HepG2 (cell line): ENCODE results near the gene KIRREL3. TPM values are rescaled to one million over a fixed set of nuclear protein-coding genes. Genes with fewer than 3 reads are reported as not detected.

Experiments used
- ATAC-seq: fragments of 200-7000 bp; cut with Tn5 transposase; 3 replicates; pipeline ENCODE4 v1.9.1; 2020; ENCODE audit warnings: mild to moderate bottlenecking, moderate library complexity
- BruUV-seq: library from RNA; stranded (reverse); fragments of 400-500 nt; replicated peaks from 2 replicates; lab custom pipeline; 2021; lab: Mats Ljungman, UMichigan
- CTCF ChIA-PET: fragments of 300-600 bp; formaldehyde crosslinking; extraction: SDS; loops from one replicate; lab custom pipeline; 2021; ENCODE audit warnings: low total read pairs, inconsistent platforms, low intra/inter-chr PET ratio; lab: Yijun Ruan, JAX
- POLR2A ChIA-PET: fragments of 350-600 bp; sonication (Branson Sonifier 250); formaldehyde crosslinking; loops from one replicate; lab custom pipeline; 2020; ENCODE audit warnings: antibody characterized with exemption, inconsistent platforms; lab: Yijun Ruan, JAX
- DNase-seq: peaks from one replicate; pipeline ENCODE4 v3.0.0-alpha.2; 2015; ENCODE audit warnings: low spot score
- FAIRE-seq: peaks from 3 replicates; lab custom pipeline; 2011; peaks lifted over from hg19 to GRCh38; lab: Jason Lieb, UNC
- H2AFZ ChIP-seq: one replicate; pipeline ENCODE4 v1.6.1; 2011; ENCODE audit warnings: low read length, inconsistent platforms
- H3K27ac ChIP-seq: fragments of 300-600 bp; 3 replicates; pipeline ENCODE4 v1.8.0; 2011; ENCODE audit warnings: mixed run types, mild to moderate bottlenecking, mixed read lengths, low read length, inconsistent platforms; ENCODE audit not compliant: insufficient read depth; ENCODE audit errors: extremely low read length
- H3K27me3 ChIP-seq, 2 experiments: fragments of 200-600 bp in 1 of 2; 2 replicates in 1 of 2; 3 replicates in 1 of 2; pipeline versions ENCODE4 v1.6.0 to v1.8.0; 2011; ENCODE audit warnings: low read length in 2 of 2, mild to moderate bottlenecking in 2 of 2, moderate library complexity in 2 of 2, inconsistent platforms in 1 of 2; ENCODE audit not compliant: insufficient read depth in 2 of 2, control insufficient read depth in 1 of 2
- H3K36me3 ChIP-seq, 2 experiments: fragments of 200-600 bp in 1 of 2; replicated peaks in 1 of 2; 2 replicates in 1 of 2; 3 replicates in 1 of 2; pipeline versions ENCODE4 v1.5.1 to v1.8.0; 2011; ENCODE audit warnings: low read length in 2 of 2, inconsistent platforms in 1 of 2; ENCODE audit not compliant: insufficient read depth in 2 of 2, control insufficient read depth in 1 of 2
- H3K4me1 ChIP-seq: 2 replicates; pipeline ENCODE4 v1.5.1; 2012; ENCODE audit warnings: low read length, inconsistent platforms; ENCODE audit not compliant: insufficient read depth
- H3K4me2 ChIP-seq: 2 replicates; pipeline ENCODE4 v1.6.0; 2011; ENCODE audit warnings: low read depth, low read length, inconsistent platforms
- H3K4me3 ChIP-seq, 3 experiments: fragments of 200-600 bp in 1 of 3; sonication (generic), shearing (Covaris generic) in 1 of 3; replicated peaks in 1 of 3; 2 replicates each; pipeline ENCODE4 v1.5.1; 2011 to 2016; ENCODE audit warnings: low read length in 3 of 3, inconsistent platforms in 2 of 3, low read depth in 2 of 3, mild to moderate bottlenecking in 2 of 3, control low read depth in 1 of 3, mixed read lengths in 1 of 3; ENCODE audit not compliant: insufficient read depth in 1 of 3
- H3K79me2 ChIP-seq: one replicate; pipeline ENCODE4 v1.6.1; 2011; ENCODE audit warnings: low read length, inconsistent platforms; ENCODE audit not compliant: insufficient read depth
- H3K9ac ChIP-seq: 2 replicates; pipeline ENCODE4 v1.6.0; 2011; ENCODE audit warnings: mild to moderate bottlenecking, low read depth, low read length, inconsistent platforms; ENCODE audit not compliant: insufficient read depth
- H3K9me3 ChIP-seq: 2 replicates; pipeline ENCODE4 v1.5.1; 2012; ENCODE audit warnings: mild to moderate bottlenecking, low read length
- H4K20me1 ChIP-seq: 2 replicates; pipeline ENCODE4 v1.6.0; 2011; ENCODE audit warnings: inconsistent platforms, mild to moderate bottlenecking, low read length, moderate library complexity; ENCODE audit not compliant: insufficient read depth
- EP300 ChIP-seq, 3 experiments: sonication (generic) in 1 of 3; formaldehyde crosslinking in 1 of 3; IDR thresholded peaks; 2 replicates each; pipeline versions ENCODE4 v1.5.1 to v1.6.1; 2011 to 2020; ENCODE audit warnings: low read depth in 2 of 3, low read length in 2 of 3, borderline replicate concordance in 1 of 3, improper control_type of control experiment in 1 of 3, mild to moderate bottlenecking in 1 of 3, missing genetic modification reagents in 1 of 3, moderate library complexity in 1 of 3
- EZH2 ChIP-seq: conservative IDR thresholded peaks from 2 replicates; pipeline ENCODE4 v1.6.1; 2012; ENCODE audit warnings: mild to moderate bottlenecking, low read depth, low read length, moderate library complexity
- IRF2 ChIP-seq: IDR thresholded peaks from 2 replicates; pipeline ENCODE4 v1.6.1; 2018; ENCODE audit warnings: missing genetic modification reagents, missing compliant biosample characterization
- POGK ChIP-seq: sonication (generic); formaldehyde crosslinking; conservative IDR thresholded peaks from 2 replicates; pipeline ENCODE4 v1.8.0; 2022; ENCODE audit warnings: mild to moderate bottlenecking, moderate library complexity, missing genetic modification reagents
- SIN3B ChIP-seq: fragments of 150-350 bp; IDR thresholded peaks from 2 replicates; pipeline ENCODE4 v1.6.1; 2014; ENCODE audit warnings: low read length
- ZBTB21 ChIP-seq: sonication (generic); formaldehyde crosslinking; IDR thresholded peaks from 2 replicates; pipeline ENCODE4 v1.4.0; 2020; ENCODE audit warnings: missing genetic modification reagents
- ZNF142 ChIP-seq: sonication (generic); formaldehyde crosslinking; IDR thresholded peaks from 2 replicates; pipeline ENCODE4 v1.4.0; 2020; ENCODE audit warnings: missing genetic modification reagents
- ZNF670 ChIP-seq: sonication (generic); formaldehyde crosslinking; IDR thresholded peaks from 2 replicates; pipeline ENCODE4 v1.8.0; 2022; ENCODE audit warnings: mild to moderate bottlenecking, missing genetic modification reagents, borderline replicate concordance
- WGBS: methylation state at CpG from one replicate; pipeline ENCODE4 v1.1.6; 2017; ENCODE audit warnings: low lambda C conversion rate; 5-methylcytosine and 5-hydroxymethylcytosine counted together
- in situ Hi-C: cut with HindIII; loops from 2 replicates; pipeline ENCODE4 v1.10.0; 2017; ENCODE audit warnings: low pct_unique_long_range_greater_than_20kb; ENCODE audit not compliant: extremely low pct_ligation_motif_present
- intact Hi-C: fragments of 100-400 bp; cut with micrococcal nuclease; formaldehyde crosslinking; loops from one replicate; pipeline ENCODE4 v1.10.0; 2022; ENCODE audit not compliant: unreplicated experiment
- polyA plus RNA-seq, 8 experiments: library from polyadenylated mRNA; depleted of rRNA in 3 of 8; stranded (reverse) in 7 of 8; unstranded in 1 of 8; fragments of >200 nt; fragmentation: Illumina TruSeq in 4 of 8; extraction: Trizol in 4 of 8; gene quantifications; 2 replicates each; pipeline versions ENCODE4 v1.2.1 to v1.2.3, GENCODE V29; 2011 to 2016; ENCODE audit warnings: low read depth in 4 of 8, missing spikeins in 1 of 8, mixed read lengths in 1 of 8; ENCODE audit not compliant: insufficient read depth in 1 of 8
- total RNA-seq, 5 experiments: library from RNA; depleted of rRNA; stranded (reverse); fragments of >200 nt; fragmentation: Illumina TruSeq; extraction: Trizol; gene quantifications; 2 replicates each; pipeline ENCODE4 v1.2.3, GENCODE V29; 2016; ENCODE audit warnings: low read depth in 1 of 5

Gene KIRREL3
- total and polyA plus RNA-seq, 2 of the 13 experiments (the other 11 are each of a cell fraction or from before 2014, with no cell fraction given): not detected

- no peak for TF ChIP-seq SIN3B
Measured at GRCh38 chr11:126460417-126461095, 540.0 kb downstream of the KIRREL3 start (continued).

- H3K4me2 ChIP-seq: no peak overlapping the region
Measured at GRCh38 chr11:126459691-126460281, 540.8 kb downstream of the KIRREL3 start.

More at GRCh38 chr11:126459691-126460281, 540.8 kb downstream of the KIRREL3 start:
- ChIA-PET POLR2A (interaction anchor here (0.7 kb wide), 1 partner anchor 1035 kb away, joined by 3 read pairs; no protein-coding TSS in a partner anchor), CTCF (no interaction called here)
- H3K9ac ChIP-seq: no peak overlapping the region
- peaks cover 13 to 74% of the 10 kb centered on the region in 2 experiments; a peak in 4 of 5 replicates for H3K27me3 ChIP-seq
- no peak for DNase-seq
- no peaks in the 10 kb centered on the region for H3K4me1 ChIP-seq
- no peak overlapping the region for H2AFZ ChIP-seq
- no peak overlapping the region for H3K4me3 ChIP-seq
- no peaks in the 10 kb centered on the region for H3K79me2 ChIP-seq
- no peak for ATAC-seq
- in situ Hi-C loops: no loop called here
- no peak overlapping the region for H3K27ac ChIP-seq
- 25% methylated on average over 10 of the region's 10 CpGs for WGBS
- H3K36me3 ChIP-seq: no peaks in the 10 kb centered on the region
- no TSS peak for BruUV-seq
- intact Hi-C loops: no loop called here
- TF ChIP-seq POGK: no peak
- no peak for TF ChIP-seq ZBTB21
- no peak for TF ChIP-seq EP300 (IDR thresholded peaks at IDR 0.05; ENCODE audit: low read depth in 2 of 2, low read length in 2 of 2)
- no peak for TF ChIP-seq EP300 (CRISPR knock-in tag; IDR thresholded peaks at IDR 0.05; ENCODE audit: borderline replicate concordance)
- no peak for TF ChIP-seq ZNF142
- no peak for TF ChIP-seq EZH2
- TF ChIP-seq ZNF670: no peak
- TF ChIP-seq IRF2 (CRISPR knock-in tag): no peak
- no peaks in the 10 kb centered on the region for H3K9me3 ChIP-seq
- no peaks in the 10 kb centered on the region for H4K20me1 ChIP-seq
- FAIRE-seq: no peak
